MM.1S (cell line): ENCODE data around the gene S100A13.

Source experiments
- EZH2 ChIP-seq: fragments of 300-600 bp; sonication (generic); optimal IDR thresholded peaks from 2 replicates; pipeline ENCODE3; 2017; ENCODE audit warnings: low read depth, mild to moderate bottlenecking, antibody characterized with exemption, low read length, mixed read lengths
- EZH2phosphoT487 ChIP-seq: fragments of 300-600 bp; sonication (generic); IDR thresholded peaks from 2 replicates; pipeline ENCODE4 v1.6.1; 2018; ENCODE audit warnings: antibody characterized with exemption, low read length
- TF ChIP-seq, protein P1 (sequence below): fragments of 300-600 bp; sonication (generic); IDR thresholded peaks from 2 replicates; pipeline ENCODE4 v1.5.1; 2016; ENCODE audit warnings: antibody characterized with exemption, low read length, mixed read lengths

DNA sequence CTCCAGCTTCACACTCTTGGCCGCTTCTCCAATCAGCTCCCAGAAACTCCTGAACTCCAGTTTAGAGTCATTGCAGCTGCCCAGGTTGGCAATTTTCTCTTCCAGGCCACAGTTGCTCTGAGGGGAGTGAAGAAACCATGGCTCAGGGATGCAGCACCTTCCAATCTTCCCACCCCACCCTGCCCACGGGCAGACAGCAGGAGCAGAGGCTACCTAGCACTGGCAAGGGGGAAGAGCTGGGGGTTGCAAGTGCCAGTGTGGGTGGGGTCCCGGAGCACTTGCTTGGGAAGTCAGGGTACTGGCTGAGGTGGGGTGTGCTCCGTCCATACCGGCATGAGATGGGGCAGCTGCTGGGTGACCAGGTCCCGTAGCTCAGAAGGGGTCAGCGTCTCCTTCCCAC, 12.4 kb downstream of the S100A13 start:
- TF ChIP-seq EZH2phosphoT487, result no peak
- TF ChIP-seq EZH2, result no peak
- TF ChIP-seq, protein P1, sequence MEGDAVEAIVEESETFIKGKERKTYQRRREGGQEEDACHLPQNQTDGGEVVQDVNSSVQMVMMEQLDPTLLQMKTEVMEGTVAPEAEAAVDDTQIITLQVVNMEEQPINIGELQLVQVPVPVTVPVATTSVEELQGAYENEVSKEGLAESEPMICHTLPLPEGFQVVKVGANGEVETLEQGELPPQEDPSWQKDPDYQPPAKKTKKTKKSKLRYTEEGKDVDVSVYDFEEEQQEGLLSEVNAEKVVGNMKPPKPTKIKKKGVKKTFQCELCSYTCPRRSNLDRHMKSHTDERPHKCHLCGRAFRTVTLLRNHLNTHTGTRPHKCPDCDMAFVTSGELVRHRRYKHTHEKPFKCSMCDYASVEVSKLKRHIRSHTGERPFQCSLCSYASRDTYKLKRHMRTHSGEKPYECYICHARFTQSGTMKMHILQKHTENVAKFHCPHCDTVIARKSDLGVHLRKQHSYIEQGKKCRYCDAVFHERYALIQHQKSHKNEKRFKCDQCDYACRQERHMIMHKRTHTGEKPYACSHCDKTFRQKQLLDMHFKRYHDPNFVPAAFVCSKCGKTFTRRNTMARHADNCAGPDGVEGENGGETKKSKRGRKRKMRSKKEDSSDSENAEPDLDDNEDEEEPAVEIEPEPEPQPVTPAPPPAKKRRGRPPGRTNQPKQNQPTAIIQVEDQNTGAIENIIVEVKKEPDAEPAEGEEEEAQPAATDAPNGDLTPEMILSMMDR, result no peak
